HL-60 (cell line): ENCODE results near the gene ENOX1.

ENCODE experiments used
- GABPA ChIP-seq: IDR thresholded peaks from 2 replicates; pipeline ENCODE4 v1.6.1; 2012; ENCODE audit warnings: low read depth
- POLR2AphosphoS5 ChIP-seq: IDR thresholded peaks from 2 replicates; pipeline ENCODE4 v1.6.1; 2012; ENCODE audit warnings: low read depth
- SPI1 ChIP-seq: IDR thresholded peaks from 2 replicates; pipeline ENCODE4 v1.6.1; 2012; ENCODE audit warnings: low read depth, mild to moderate bottlenecking, borderline replicate concordance
- TF ChIP-seq, protein P1 (sequence below): IDR thresholded peaks from one replicate; pipeline ENCODE4 v1.5.1; 2011; ENCODE audit warnings: low read length, control low read depth, inconsistent platforms; ENCODE audit not compliant: insufficient read depth
- TF ChIP-seq, protein P2 (sequence below): IDR thresholded peaks from 2 replicates; pipeline ENCODE4 v1.6.1; 2012; ENCODE audit warnings: low read depth; ENCODE audit not compliant: insufficient replicate concordance

- TF ChIP-seq POLR2AphosphoS5 (no peak), GABPA (no peak), SPI1 (no peak)
- TF ChIP-seq, protein P1, sequence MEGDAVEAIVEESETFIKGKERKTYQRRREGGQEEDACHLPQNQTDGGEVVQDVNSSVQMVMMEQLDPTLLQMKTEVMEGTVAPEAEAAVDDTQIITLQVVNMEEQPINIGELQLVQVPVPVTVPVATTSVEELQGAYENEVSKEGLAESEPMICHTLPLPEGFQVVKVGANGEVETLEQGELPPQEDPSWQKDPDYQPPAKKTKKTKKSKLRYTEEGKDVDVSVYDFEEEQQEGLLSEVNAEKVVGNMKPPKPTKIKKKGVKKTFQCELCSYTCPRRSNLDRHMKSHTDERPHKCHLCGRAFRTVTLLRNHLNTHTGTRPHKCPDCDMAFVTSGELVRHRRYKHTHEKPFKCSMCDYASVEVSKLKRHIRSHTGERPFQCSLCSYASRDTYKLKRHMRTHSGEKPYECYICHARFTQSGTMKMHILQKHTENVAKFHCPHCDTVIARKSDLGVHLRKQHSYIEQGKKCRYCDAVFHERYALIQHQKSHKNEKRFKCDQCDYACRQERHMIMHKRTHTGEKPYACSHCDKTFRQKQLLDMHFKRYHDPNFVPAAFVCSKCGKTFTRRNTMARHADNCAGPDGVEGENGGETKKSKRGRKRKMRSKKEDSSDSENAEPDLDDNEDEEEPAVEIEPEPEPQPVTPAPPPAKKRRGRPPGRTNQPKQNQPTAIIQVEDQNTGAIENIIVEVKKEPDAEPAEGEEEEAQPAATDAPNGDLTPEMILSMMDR = no peak
- TF ChIP-seq, protein P2, sequence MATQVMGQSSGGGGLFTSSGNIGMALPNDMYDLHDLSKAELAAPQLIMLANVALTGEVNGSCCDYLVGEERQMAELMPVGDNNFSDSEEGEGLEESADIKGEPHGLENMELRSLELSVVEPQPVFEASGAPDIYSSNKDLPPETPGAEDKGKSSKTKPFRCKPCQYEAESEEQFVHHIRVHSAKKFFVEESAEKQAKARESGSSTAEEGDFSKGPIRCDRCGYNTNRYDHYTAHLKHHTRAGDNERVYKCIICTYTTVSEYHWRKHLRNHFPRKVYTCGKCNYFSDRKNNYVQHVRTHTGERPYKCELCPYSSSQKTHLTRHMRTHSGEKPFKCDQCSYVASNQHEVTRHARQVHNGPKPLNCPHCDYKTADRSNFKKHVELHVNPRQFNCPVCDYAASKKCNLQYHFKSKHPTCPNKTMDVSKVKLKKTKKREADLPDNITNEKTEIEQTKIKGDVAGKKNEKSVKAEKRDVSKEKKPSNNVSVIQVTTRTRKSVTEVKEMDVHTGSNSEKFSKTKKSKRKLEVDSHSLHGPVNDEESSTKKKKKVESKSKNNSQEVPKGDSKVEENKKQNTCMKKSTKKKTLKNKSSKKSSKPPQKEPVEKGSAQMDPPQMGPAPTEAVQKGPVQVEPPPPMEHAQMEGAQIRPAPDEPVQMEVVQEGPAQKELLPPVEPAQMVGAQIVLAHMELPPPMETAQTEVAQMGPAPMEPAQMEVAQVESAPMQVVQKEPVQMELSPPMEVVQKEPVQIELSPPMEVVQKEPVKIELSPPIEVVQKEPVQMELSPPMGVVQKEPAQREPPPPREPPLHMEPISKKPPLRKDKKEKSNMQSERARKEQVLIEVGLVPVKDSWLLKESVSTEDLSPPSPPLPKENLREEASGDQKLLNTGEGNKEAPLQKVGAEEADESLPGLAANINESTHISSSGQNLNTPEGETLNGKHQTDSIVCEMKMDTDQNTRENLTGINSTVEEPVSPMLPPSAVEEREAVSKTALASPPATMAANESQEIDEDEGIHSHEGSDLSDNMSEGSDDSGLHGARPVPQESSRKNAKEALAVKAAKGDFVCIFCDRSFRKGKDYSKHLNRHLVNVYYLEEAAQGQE = no peak
Observed at GRCh38 chr13:43230989-43231388, 555.8 kb downstream of the ENOX1 start.
